VCaP (cell line): ENCODE data around the gene ABHD13.
A peak's percentile ranks its signal among the peaks of the same experiment; 100 is the strongest.

Experiments
- H3K27ac ChIP-seq: fragments of 450-650 bp; 2 replicates; pipeline ENCODE4 v1.5.1; 2017
- TF ChIP-seq, protein P1 (sequence below): fragments of 450-650 bp; conservative IDR thresholded peaks from 2 replicates; pipeline ENCODE4 v1.5.1; 2017; ENCODE audit warnings: mild to moderate bottlenecking, moderate library complexity

The ABHD13 gene

DNA sequence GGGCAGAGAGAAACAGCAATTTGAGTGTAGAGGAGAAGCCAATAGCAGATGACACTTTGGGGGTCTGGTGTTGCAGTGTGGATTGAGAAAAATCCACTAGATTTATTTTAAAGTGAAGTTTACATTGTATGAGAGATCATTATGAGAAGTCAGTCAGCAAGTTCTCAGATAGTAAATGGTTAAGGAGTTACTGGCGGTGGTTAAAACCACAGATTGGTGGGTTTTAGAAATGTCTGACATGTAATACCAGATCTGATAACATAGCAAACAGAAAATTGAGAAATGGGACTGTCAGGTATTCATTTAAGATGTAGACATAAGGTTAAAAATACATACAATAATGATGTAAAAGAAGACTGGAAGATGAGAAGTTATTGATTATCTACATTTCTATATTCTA, 7.2 kb downstream of the ABHD13 start:
- TF ChIP-seq, protein P1, sequence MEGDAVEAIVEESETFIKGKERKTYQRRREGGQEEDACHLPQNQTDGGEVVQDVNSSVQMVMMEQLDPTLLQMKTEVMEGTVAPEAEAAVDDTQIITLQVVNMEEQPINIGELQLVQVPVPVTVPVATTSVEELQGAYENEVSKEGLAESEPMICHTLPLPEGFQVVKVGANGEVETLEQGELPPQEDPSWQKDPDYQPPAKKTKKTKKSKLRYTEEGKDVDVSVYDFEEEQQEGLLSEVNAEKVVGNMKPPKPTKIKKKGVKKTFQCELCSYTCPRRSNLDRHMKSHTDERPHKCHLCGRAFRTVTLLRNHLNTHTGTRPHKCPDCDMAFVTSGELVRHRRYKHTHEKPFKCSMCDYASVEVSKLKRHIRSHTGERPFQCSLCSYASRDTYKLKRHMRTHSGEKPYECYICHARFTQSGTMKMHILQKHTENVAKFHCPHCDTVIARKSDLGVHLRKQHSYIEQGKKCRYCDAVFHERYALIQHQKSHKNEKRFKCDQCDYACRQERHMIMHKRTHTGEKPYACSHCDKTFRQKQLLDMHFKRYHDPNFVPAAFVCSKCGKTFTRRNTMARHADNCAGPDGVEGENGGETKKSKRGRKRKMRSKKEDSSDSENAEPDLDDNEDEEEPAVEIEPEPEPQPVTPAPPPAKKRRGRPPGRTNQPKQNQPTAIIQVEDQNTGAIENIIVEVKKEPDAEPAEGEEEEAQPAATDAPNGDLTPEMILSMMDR: no peak
- H3K27ac ChIP-seq: no peak overlapping the region

DNA sequence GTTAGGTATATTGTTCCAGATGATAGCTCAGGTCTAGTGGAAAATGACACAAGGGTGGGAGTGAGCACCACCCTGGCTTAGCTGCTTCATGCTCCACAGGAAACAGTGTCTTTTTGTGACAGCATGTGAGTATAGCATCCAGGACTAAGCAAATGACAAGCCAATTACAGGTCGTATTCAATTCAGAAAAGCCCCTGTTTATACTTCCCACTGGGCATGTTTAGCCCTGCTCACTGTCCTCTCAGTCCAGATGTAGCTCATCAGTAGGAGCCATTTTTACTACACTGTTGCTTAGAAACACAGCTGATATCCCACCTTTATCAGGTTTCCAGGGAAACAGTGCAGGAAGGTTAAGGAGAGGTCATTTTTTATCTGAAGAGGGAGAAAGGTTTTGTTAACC, 8.0 kb downstream of the ABHD13 start:
- H3K27ac ChIP-seq: no peak overlapping the region
- TF ChIP-seq, protein P1: no peak

DNA sequence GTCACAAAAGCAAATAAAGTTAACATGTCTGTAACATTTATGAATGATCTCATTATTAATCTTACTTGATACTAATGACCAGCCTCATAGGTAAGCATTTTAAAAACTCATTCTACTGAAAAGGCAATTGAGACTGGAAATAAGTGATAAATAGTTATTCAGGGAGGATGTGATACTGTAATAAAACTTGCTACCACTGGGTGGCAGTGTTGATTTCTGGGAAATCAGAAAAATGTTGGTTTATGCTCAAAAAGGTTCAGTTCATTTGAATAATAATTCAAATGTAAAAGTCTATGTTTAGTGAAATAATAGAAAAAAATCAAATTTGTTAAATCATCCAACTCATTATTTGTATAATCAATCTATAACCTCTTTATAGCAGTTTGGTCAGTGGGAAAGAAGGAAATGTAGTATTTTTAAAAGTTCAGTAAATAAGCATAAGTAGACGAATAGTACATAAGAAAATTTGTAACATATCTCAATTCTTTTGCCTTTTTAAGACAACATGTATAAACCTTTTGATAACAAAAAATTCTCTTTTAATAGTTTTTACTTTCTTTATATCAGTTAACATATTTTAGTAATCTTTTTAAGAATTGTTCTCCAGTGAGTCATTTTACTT, 9.6 kb downstream of the ABHD13 start:
- no peak overlapping the region for H3K27ac ChIP-seq
- TF ChIP-seq, protein P1: peak; percentile 99

DNA sequence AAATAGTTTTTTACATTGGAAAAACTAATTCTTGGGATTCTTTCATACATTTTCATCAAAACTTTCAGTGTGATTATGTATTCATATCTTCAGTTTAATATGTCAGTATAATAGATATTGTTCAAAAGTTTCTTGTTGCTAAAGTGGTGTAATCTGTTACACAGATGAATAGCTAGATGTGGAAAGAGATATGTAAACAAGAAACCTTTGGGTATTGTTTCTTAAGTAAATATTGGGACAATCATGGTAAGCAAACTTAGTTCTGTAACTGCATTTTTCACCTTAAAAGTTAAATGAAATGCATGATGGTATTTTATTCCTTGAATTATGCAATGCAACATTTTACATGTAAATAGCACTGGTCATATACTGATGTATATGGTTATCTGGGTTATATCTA, 12.2 kb downstream of the ABHD13 start:
- TF ChIP-seq, protein P1: no peak
- no peak overlapping the region for H3K27ac ChIP-seq

DNA sequence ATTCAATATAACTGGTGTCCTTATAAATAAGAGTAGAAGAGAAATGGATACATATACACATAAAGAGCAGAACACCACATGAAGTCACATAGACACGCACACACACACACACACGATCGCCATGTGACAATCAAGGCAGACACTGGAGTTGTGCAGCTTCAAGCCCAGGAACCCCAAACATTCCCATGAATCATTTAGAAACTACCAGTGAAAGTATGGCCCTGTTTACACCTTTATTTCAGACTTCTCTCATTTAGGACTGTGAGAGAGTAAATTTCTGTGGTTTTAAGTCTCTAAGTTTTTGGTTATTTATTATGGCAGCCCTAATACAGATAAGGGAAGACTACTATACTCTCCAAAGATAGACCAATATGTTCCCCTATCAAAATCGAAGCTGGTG, 31.0 kb downstream of the ABHD13 start:
- TF ChIP-seq, protein P1: no peak
- no peak overlapping the region for H3K27ac ChIP-seq

GRCh38 chr13:108257248-108257647, 39.1 kb downstream of the ABHD13 start:
- H3K27ac ChIP-seq: no peak overlapping the region
- TF ChIP-seq, protein P1: no peak

GRCh38 chr13:108263621-108264355, 45.6 kb downstream of the ABHD13 start:
- no peak overlapping the region for H3K27ac ChIP-seq
- TF ChIP-seq, protein P1: no peak
